ENCODE data around the gene SPIN1.
A peak's percentile ranks its signal among the peaks of the same experiment; 100 is the strongest.

Gene SPIN1

DNA sequence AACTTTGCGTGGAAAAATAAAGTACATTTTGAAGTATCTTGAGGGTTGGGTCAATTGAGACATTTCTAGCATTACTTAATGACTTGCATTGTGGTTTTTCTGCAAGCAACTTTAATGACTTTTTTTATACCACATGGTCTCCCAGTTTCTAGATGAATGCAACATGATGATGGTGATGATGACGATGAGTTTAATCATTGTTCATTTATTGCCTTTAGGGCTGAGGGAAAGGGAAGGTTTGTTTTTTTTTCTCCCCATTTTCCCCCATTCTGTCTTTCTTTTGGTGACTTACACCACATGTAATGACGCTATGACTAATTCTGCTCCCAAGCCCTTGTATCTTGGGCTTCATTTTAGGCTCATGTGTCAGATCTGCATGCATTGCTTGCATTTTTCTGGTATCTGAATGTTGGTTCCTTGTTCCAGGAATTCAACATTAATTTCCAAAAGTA is 89.1 kb downstream of the SPIN1 start:
- TF ChIP-seq GLIS3 (CRISPR knock-in tag; IDR thresholded peaks at IDR 0.05) (no peak), ZFP3 (CRISPR knock-in tag; IDR thresholded peaks at IDR 0.05) (no peak), ZFP30 (CRISPR knock-in tag; IDR thresholded peaks at IDR 0.05) (no peak), CSDC2 (CRISPR knock-in tag; IDR thresholded peaks at IDR 0.05) (no peak), ARNTL (CRISPR knock-in tag; IDR thresholded peaks at IDR 0.05; ENCODE audit: borderline replicate concordance, low read depth) (no peak), ESRRG (CRISPR knock-in tag; IDR thresholded peaks at IDR 0.05) (no peak), ISL1 (CRISPR knock-in tag; IDR thresholded peaks at IDR 0.05) (no peak), OSR1 (CRISPR knock-in tag; IDR thresholded peaks at IDR 0.05) (no peak), SNAI2 (CRISPR knock-in tag; IDR thresholded peaks at IDR 0.05) (no peak), ZNF70 (CRISPR knock-in tag; IDR thresholded peaks at IDR 0.05) (no peak), ZNF565 (CRISPR knock-in tag; conservative IDR thresholded peaks at IDR 0.05; ENCODE audit: low read depth) (no peak), ZNF8 (CRISPR knock-in tag; IDR thresholded peaks at IDR 0.05) (no peak)
- TF ChIP-seq, protein P1, sequence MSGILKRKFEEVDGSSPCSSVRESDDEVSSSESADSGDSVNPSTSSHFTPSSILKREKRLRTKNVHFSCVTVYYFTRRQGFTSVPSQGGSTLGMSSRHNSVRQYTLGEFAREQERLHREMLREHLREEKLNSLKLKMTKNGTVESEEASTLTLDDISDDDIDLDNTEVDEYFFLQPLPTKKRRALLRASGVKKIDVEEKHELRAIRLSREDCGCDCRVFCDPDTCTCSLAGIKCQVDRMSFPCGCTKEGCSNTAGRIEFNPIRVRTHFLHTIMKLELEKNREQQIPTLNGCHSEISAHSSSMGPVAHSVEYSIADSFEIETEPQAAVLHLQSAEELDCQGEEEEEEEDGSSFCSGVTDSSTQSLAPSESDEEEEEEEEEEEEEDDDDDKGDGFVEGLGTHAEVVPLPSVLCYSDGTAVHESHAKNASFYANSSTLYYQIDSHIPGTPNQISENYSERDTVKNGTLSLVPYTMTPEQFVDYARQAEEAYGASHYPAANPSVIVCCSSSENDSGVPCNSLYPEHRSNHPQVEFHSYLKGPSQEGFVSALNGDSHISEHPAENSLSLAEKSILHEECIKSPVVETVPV (CRISPR knock-in tag; IDR thresholded peaks at IDR 0.05): no peak
- TF ChIP-seq, protein P2, sequence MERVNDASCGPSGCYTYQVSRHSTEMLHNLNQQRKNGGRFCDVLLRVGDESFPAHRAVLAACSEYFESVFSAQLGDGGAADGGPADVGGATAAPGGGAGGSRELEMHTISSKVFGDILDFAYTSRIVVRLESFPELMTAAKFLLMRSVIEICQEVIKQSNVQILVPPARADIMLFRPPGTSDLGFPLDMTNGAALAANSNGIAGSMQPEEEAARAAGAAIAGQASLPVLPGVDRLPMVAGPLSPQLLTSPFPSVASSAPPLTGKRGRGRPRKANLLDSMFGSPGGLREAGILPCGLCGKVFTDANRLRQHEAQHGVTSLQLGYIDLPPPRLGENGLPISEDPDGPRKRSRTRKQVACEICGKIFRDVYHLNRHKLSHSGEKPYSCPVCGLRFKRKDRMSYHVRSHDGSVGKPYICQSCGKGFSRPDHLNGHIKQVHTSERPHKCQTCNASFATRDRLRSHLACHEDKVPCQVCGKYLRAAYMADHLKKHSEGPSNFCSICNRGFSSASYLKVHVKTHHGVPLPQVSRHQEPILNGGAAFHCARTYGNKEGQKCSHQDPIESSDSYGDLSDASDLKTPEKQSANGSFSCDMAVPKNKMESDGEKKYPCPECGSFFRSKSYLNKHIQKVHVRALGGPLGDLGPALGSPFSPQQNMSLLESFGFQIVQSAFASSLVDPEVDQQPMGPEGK (CRISPR knock-in tag; IDR thresholded peaks at IDR 0.05; ENCODE audit: borderline replicate concordance): no peak
- ATAC-seq: peak; percentile 79

DNA sequence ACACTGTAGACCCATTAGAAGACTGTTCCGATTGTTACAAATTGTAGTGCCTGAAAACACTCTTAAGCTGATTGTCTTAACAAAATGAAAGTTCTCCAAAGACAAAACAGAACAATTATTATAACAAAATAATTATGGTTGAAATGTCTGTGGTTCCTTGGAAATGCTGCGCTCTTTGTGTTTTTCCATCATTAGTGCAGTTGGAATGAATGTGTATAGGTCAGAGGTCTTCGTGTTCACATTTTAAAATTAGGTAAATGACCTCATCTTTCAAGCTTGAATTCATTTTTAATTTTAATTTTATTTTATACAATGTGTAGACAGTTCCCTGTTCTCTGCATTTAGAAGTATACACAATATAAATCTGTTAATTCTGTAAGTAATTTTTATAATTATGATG is 90.0 kb downstream of the SPIN1 start:
- ATAC-seq: no peak
- no peak for TF ChIP-seq ARNTL (CRISPR knock-in tag; IDR thresholded peaks at IDR 0.05; ENCODE audit: borderline replicate concordance, low read depth)
- no peak for TF ChIP-seq ZFP3 (CRISPR knock-in tag; IDR thresholded peaks at IDR 0.05)
- no peak for TF ChIP-seq ZNF565 (CRISPR knock-in tag; conservative IDR thresholded peaks at IDR 0.05; ENCODE audit: low read depth)
- no peak for TF ChIP-seq ISL1 (CRISPR knock-in tag; IDR thresholded peaks at IDR 0.05)
- TF ChIP-seq, protein P3, sequence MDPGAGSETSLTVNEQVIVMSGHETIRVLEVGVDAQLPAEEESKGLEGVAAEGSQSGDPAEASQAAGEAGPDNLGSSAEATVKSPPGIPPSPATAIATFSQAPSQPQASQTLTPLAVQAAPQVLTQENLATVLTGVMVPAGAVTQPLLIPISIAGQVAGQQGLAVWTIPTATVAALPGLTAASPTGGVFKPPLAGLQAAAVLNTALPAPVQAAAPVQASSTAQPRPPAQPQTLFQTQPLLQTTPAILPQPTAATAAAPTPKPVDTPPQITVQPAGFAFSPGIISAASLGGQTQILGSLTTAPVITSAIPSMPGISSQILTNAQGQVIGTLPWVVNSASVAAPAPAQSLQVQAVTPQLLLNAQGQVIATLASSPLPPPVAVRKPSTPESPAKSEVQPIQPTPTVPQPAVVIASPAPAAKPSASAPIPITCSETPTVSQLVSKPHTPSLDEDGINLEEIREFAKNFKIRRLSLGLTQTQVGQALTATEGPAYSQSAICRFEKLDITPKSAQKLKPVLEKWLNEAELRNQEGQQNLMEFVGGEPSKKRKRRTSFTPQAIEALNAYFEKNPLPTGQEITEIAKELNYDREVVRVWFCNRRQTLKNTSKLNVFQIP (CRISPR knock-in tag; IDR thresholded peaks at IDR 0.05; ENCODE audit: borderline replicate concordance, low read depth): no peak
- TF ChIP-seq ZNF70 (CRISPR knock-in tag; IDR thresholded peaks at IDR 0.05): no peak

DNA sequence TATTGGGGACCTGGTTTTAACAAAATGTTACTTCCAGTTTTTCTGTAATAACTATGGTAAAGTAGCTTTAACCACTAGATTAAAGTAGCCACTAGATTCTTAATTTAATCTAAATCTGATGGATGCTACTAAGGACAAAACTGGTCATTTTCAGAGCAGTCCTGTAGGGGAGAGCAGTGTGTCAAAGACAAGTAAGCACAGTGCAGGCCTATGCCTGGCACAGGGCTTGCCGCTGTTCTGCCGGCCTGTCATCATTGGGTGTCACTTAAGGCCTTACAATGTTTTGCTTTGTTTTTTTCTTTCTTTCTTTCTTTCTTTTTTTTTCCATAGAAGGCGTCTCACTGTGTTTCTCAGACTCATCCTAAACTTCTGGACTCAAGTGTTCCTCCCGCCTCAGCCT is 93.7 kb downstream of the SPIN1 start:
- TF ChIP-seq GLIS3 (CRISPR knock-in tag; IDR thresholded peaks at IDR 0.05): no peak
- TF ChIP-seq, protein P2 (CRISPR knock-in tag; IDR thresholded peaks at IDR 0.05; ENCODE audit: borderline replicate concordance): no peak
- no peak for TF ChIP-seq PPARA (CRISPR knock-in tag; IDR thresholded peaks at IDR 0.05; ENCODE audit: borderline replicate concordance)
- TF ChIP-seq BACH2 (CRISPR knock-in tag; IDR thresholded peaks at IDR 0.05; ENCODE audit: borderline replicate concordance): no peak
- TF ChIP-seq, protein P4, sequence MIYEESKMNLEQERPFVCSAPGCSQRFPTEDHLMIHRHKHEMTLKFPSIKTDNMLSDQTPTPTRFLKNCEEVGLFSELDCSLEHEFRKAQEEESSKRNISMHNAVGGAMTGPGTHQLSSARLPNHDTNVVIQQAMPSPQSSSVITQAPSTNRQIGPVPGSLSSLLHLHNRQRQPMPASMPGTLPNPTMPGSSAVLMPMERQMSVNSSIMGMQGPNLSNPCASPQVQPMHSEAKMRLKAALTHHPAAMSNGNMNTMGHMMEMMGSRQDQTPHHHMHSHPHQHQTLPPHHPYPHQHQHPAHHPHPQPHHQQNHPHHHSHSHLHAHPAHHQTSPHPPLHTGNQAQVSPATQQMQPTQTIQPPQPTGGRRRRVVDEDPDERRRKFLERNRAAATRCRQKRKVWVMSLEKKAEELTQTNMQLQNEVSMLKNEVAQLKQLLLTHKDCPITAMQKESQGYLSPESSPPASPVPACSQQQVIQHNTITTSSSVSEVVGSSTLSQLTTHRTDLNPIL (CRISPR knock-in tag; IDR thresholded peaks at IDR 0.05; ENCODE audit: low read depth): no peak
- no peak for TF ChIP-seq ZNF8 (CRISPR knock-in tag; IDR thresholded peaks at IDR 0.05)
- peak; percentile 59 for ATAC-seq

DNA sequence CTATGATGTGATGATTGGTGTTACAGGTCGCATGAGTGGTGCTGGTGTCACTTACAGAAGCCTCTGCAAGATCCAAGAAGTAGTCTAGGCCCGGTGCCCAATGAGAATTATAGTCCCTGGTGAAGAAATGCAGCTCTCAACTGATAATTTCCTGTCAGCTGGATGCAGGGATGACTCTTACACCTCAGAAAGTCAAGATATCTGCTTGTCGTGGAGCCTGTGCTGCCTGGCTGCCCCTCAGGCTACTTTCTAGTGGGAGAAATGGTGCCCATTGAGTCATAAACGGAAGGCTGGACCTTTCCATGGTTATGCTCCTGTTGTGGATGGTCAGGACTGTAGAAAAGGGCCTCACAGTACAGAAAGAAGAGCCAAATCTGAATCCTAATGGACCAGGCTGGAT is 99.9 kb downstream of the SPIN1 start:
- no peak for ATAC-seq
- no peak for TF ChIP-seq TCF4 (CRISPR knock-in tag; IDR thresholded peaks at IDR 0.05; ENCODE audit: borderline replicate concordance)
- TF ChIP-seq ARNTL (CRISPR knock-in tag; IDR thresholded peaks at IDR 0.05; ENCODE audit: borderline replicate concordance, low read depth): no peak
- TF ChIP-seq RARB (CRISPR knock-in tag; IDR thresholded peaks at IDR 0.05): no peak
- TF ChIP-seq, protein P2 (CRISPR knock-in tag; IDR thresholded peaks at IDR 0.05; ENCODE audit: borderline replicate concordance): no peak
- TF ChIP-seq BACH2 (CRISPR knock-in tag; IDR thresholded peaks at IDR 0.05; ENCODE audit: borderline replicate concordance): no peak
- no peak for TF ChIP-seq ZFP30 (CRISPR knock-in tag; IDR thresholded peaks at IDR 0.05)
- no peak for TF ChIP-seq SNAI2 (CRISPR knock-in tag; IDR thresholded peaks at IDR 0.05)
- TF ChIP-seq TOX (CRISPR knock-in tag; IDR thresholded peaks at IDR 0.05; ENCODE audit: borderline replicate concordance): no peak
- TF ChIP-seq OSR1 (CRISPR knock-in tag; IDR thresholded peaks at IDR 0.05): no peak
- no peak for TF ChIP-seq ZFP3 (CRISPR knock-in tag; IDR thresholded peaks at IDR 0.05)
- no peak for TF ChIP-seq ZNF565 (CRISPR knock-in tag; conservative IDR thresholded peaks at IDR 0.05; ENCODE audit: low read depth)
- TF ChIP-seq, protein P5, sequence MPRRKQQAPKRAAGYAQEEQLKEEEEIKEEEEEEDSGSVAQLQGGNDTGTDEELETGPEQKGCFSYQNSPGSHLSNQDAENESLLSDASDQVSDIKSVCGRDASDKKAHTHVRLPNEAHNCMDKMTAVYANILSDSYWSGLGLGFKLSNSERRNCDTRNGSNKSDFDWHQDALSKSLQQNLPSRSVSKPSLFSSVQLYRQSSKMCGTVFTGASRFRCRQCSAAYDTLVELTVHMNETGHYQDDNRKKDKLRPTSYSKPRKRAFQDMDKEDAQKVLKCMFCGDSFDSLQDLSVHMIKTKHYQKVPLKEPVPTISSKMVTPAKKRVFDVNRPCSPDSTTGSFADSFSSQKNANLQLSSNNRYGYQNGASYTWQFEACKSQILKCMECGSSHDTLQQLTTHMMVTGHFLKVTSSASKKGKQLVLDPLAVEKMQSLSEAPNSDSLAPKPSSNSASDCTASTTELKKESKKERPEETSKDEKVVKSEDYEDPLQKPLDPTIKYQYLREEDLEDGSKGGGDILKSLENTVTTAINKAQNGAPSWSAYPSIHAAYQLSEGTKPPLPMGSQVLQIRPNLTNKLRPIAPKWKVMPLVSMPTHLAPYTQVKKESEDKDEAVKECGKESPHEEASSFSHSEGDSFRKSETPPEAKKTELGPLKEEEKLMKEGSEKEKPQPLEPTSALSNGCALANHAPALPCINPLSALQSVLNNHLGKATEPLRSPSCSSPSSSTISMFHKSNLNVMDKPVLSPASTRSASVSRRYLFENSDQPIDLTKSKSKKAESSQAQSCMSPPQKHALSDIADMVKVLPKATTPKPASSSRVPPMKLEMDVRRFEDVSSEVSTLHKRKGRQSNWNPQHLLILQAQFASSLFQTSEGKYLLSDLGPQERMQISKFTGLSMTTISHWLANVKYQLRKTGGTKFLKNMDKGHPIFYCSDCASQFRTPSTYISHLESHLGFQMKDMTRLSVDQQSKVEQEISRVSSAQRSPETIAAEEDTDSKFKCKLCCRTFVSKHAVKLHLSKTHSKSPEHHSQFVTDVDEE (CRISPR knock-in tag; IDR thresholded peaks at IDR 0.05): no peak
- TF ChIP-seq GLIS3 (CRISPR knock-in tag; IDR thresholded peaks at IDR 0.05): no peak
- no peak for TF ChIP-seq CSDC2 (CRISPR knock-in tag; IDR thresholded peaks at IDR 0.05)
